Heart right ventricle (tissue), 16 donors: Measurements from ENCODE around the gene DCTN5. TPM values are rescaled to one million over a fixed set of nuclear protein-coding genes. Genes with fewer than 3 reads are reported as not detected.

Experiments
- ATAC-seq, 8 donors: fragments of 200-7000 bp; cut with Tn5 transposase; one replicate each; pipeline ENCODE4 v1.9.1; 2020; ENCODE audit warnings: mild to moderate bottlenecking in 8 of 8, moderate library complexity in 8 of 8, moderate number of reproducible peaks in 1 of 8
- DNase-seq, 2 donors: peaks; one replicate each; pipeline ENCODE4 v3.0.0-alpha.2; 2020
- H3K27ac ChIP-seq, 10 donors: fragments of 200-600 bp; sonication (generic) in 2 of 10; one replicate each; pipeline versions ENCODE4 v1.5.0 to v1.8.0; 2020 to 2022; ENCODE audit warnings: mild to moderate bottlenecking in 3 of 10
- H3K27me3 ChIP-seq, 7 donors: fragments of 200-600 bp; one replicate each; pipeline ENCODE4 v1.8.0; 2021 to 2022; ENCODE audit warnings: mild to moderate bottlenecking in 2 of 7
- H3K36me3 ChIP-seq, 9 donors: fragments of 200-600 bp; sonication (generic) in 1 of 9; one replicate each; pipeline versions ENCODE4 v1.5.0 to v1.8.0; 2020 to 2022; ENCODE audit warnings: mild to moderate bottlenecking in 2 of 9
- H3K4me1 ChIP-seq, 9 donors: fragments of 200-600 bp; sonication (generic) in 1 of 9; one replicate each; pipeline versions ENCODE4 v1.5.0 to v1.8.0; 2020 to 2022; ENCODE audit warnings: mild to moderate bottlenecking in 4 of 9
- H3K4me3 ChIP-seq, 10 donors: fragments of 200-600 bp; sonication (generic) in 2 of 10; one replicate each; pipeline versions ENCODE4 v1.5.0 to v1.8.0; 2020 to 2022; ENCODE audit warnings: mild to moderate bottlenecking in 7 of 10, moderate library complexity in 2 of 10
- H3K9me3 ChIP-seq, 11 donors: fragments of 200-600 bp in 10 of 11; sonication (generic) in 2 of 11; one replicate each; pipeline versions ENCODE4 v1.5.0 to v1.8.0; 2013 to 2022; ENCODE audit warnings: mild to moderate bottlenecking in 2 of 11, control low read depth in 1 of 11, moderate library complexity in 1 of 11
- WGBS, 2 donors: extraction: QIAGEN DNeasy Blood & Tissue Kit; methylation state at CpG; one replicate each; pipeline ENCODE4 v1.1.7; 2013; ENCODE audit warnings: inconsistent platforms in 1 of 2; 5-methylcytosine and 5-hydroxymethylcytosine counted together
- intact Hi-C, 10 donors: fragments of 100-400 bp; cut with DNase I; formaldehyde crosslinking; loops; one replicate each; pipeline versions ENCODE4 v1.11.1 to v1.14.2; 2022
- polyA plus RNA-seq, 2 donors: library from polyadenylated mRNA; stranded (reverse); fragments of 200-250 nt; gene quantifications; one replicate each; pipeline ENCODE4 v1.2.3, GENCODE V29; 2013
- total RNA-seq, 10 donors: library from RNA; stranded (reverse); fragmentation: NEBNext Ultra II Directional in 3 of 10; extraction: Animal tissue kit (Norgen Biotek cat#: 25700) in 3 of 10; gene quantifications; one replicate each; pipeline versions ENCODE4 v1.2.1 to v1.2.4, GENCODE V29; 2021 to 2023
- TF ChIP-seq, protein P1 (sequence below), 9 donors: fragments of 200-600 bp; sonication (generic) in 2 of 9; IDR thresholded peaks; one replicate each; pipeline versions ENCODE4 v1.5.0 to v1.8.0; 2021 to 2022; ENCODE audit warnings: antibody characterized with exemption in 9 of 9, mild to moderate bottlenecking in 5 of 9, moderate library complexity in 1 of 9
- donor health status: Arrhythmogenic right ventricular cardiomyopathy.
- donor health status: ischemic (EF 13 %, LVEDD 7.1; RV severe dilation, severe dysfunction).
- donor health status: healthy with polysubstance abuse.
- donor health status: DM: no; HTN: yes; CAD: no.
- donor health status: DM: no; HTN: no; CAD: no.
- donor health status: ischemic (EF 25% LVEDD 6.9; RV normal size, moderate dysfunction).
- donor health status: ischemic (EF 25% LVEDD 5.7; RV mildly dilated, moderate dysfunction).
- donor health status: healthy.
- donor health status: DM: yes; HTN: yes; CAD: no.
- donor health status: Ischemic cardiomyopathy.
- donor health status: ischemic (EF 35%, LVEDD 5.7; RV mildly dilated, moderate dysfunction).
- donor health status: nonischemic (EF 11% LVEDD 7.7; RV severe dilation, severe dysfunction).
- donor health status: DM: yes; HTN: yes; CAD: no.
- donor health status: PGD.
- donor health status: ischemic (EF 29% LVEDD 5.4; RV normal size, mild dysfunction).
- donor health status: nonischemic (EF 23%, LVEDD 6.1; RV moderate dilation, normal function).

DCTN5 gene
- total and polyA plus RNA-seq, 12 donors: 5.9 to 50.4 (median 40.7) TPM

DNA sequence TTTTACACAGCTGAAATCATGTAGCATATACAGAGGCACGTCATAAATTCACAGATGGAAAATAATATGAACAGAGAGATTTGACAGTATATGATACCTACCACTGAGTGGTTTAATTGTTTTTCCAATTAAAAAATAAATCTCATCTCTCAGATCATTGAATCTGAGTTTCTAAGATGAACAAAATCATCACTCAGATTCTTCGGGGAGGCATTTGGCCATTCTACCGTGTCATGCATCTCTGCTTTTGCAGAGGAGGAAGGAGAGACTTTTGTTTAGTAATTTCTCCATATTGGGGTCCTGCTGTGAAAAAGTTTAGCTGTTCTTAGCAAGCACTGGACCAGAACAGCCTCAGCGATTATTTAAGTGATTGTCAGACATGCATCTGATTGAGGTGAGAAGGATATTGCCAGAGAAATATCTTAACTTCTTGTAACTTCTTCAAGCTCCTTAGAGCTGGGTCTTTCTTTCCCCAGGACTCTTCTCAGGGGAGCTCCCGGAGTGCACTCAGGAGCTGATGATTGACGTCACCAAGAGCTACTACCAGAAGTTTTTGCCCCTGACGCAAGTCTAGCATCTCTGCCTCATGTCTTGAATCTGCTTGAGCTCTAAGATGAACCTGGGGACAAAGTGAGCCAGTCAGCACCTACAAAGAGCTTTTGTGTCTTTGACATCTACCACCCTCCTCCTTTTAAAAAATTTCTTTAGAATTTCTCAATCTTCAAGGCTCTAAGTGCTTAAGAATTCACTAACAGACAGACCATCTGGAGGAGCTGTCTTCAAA, 25.5 kb downstream of the DCTN5 start:
- H3K4me1 ChIP-seq: peaks cover 0 to 2% (median 0%) of the 10 kb centered on the region in 9 donors
- 88% methylated on average over 7 of the region's 7 CpGs for WGBS, 2 donors
- TF ChIP-seq, protein P1, sequence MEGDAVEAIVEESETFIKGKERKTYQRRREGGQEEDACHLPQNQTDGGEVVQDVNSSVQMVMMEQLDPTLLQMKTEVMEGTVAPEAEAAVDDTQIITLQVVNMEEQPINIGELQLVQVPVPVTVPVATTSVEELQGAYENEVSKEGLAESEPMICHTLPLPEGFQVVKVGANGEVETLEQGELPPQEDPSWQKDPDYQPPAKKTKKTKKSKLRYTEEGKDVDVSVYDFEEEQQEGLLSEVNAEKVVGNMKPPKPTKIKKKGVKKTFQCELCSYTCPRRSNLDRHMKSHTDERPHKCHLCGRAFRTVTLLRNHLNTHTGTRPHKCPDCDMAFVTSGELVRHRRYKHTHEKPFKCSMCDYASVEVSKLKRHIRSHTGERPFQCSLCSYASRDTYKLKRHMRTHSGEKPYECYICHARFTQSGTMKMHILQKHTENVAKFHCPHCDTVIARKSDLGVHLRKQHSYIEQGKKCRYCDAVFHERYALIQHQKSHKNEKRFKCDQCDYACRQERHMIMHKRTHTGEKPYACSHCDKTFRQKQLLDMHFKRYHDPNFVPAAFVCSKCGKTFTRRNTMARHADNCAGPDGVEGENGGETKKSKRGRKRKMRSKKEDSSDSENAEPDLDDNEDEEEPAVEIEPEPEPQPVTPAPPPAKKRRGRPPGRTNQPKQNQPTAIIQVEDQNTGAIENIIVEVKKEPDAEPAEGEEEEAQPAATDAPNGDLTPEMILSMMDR (IDR thresholded peaks at IDR 0.05): no peak
- H3K4me3 ChIP-seq: no peak overlapping the region
- no peak overlapping the region for H3K27ac ChIP-seq
- no peak for ATAC-seq
- no peaks in the 10 kb centered on the region for H3K9me3 ChIP-seq
- peaks cover 0 to 100% (median 54%) of the 10 kb centered on the region in 9 donors for H3K36me3 ChIP-seq
- intact Hi-C loops: loop anchor here in 1 of 10 donors (10.0 kb wide), 1 partner anchor 62 kb away; no protein-coding TSS in a partner anchor
- DNase-seq: no peak
- no peaks in the 10 kb centered on the region for H3K27me3 ChIP-seq

DNA sequence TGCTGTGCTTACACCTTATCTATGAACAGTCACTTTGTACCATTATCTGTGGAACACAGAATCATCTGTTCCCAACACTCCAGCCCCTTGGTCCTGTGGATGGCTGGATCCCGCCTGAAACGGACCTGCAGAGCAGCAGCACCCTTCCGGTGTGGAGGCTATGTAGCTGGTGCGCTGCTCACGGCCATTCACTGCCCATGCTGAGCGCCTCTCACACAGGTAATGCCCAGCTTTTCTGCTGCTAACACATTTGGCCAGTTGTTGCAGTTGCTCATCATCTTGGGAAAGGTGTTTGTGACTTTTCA, 26.0 kb downstream of the DCTN5 start:
- TF ChIP-seq, protein P1 (IDR thresholded peaks at IDR 0.05): no peak
- WGBS, 2 donors: 88 to 92% methylated on average over 6 of the region's 6 CpGs
- peaks cover 0 to 99% (median 52%) of the 10 kb centered on the region in 9 donors for H3K36me3 ChIP-seq
- intact Hi-C loops: loop anchor here in 1 of 10 donors (10.0 kb wide), 1 partner anchor 63 kb away; no protein-coding TSS in a partner anchor
- H3K4me1 ChIP-seq: peaks cover 0 to 2% (median 0%) of the 10 kb centered on the region in 9 donors
- no peaks in the 10 kb centered on the region for H3K9me3 ChIP-seq
- no peak overlapping the region for H3K27ac ChIP-seq
- ATAC-seq (no peak), DNase-seq (no peak)
- H3K4me3 ChIP-seq: no peak overlapping the region
- H3K27me3 ChIP-seq: no peaks in the 10 kb centered on the region

- intact Hi-C loops: loop anchor here in 1 of 10 donors (10.0 kb wide), 1 partner anchor 63 kb away; no protein-coding TSS in a partner anchor
- 88 to 100% methylated on average over 1 of the region's 1 CpG for WGBS, 2 donors
- DNase-seq: no peak
- H3K4me3 ChIP-seq: no peak overlapping the region
- H3K9me3 ChIP-seq: no peaks in the 10 kb centered on the region
- TF ChIP-seq, protein P1 (IDR thresholded peaks at IDR 0.05): no peak
- peaks cover 0 to 2% (median 0%) of the 10 kb centered on the region in 9 donors for H3K4me1 ChIP-seq
- peaks cover 0 to 99% (median 46%) of the 10 kb centered on the region in 9 donors for H3K36me3 ChIP-seq
- no peaks in the 10 kb centered on the region for H3K27me3 ChIP-seq
- H3K27ac ChIP-seq: no peak overlapping the region
- no peak for ATAC-seq
Observed at GRCh38 chr16:23668225-23668624, 27.0 kb downstream of the DCTN5 start.

- H3K27me3 ChIP-seq: no peaks in the 10 kb centered on the region
- ATAC-seq: peak in 2 of 8 donors; percentile 75 to 78
- DNase-seq: no peak
- no peak overlapping the region for H3K27ac ChIP-seq
- H3K9me3 ChIP-seq: no peaks in the 10 kb centered on the region
- H3K36me3 ChIP-seq: peaks cover 0 to 99% (median 46%) of the 10 kb centered on the region in 9 donors
- no peak overlapping the region for H3K4me3 ChIP-seq
- WGBS, 2 donors: 43 to 53% methylated on average over 4 of the region's 4 CpGs
- intact Hi-C loops: loop anchor here in 1 of 10 donors (10.0 kb wide), 1 partner anchor 64 kb away; no protein-coding TSS in a partner anchor
- peaks cover 0 to 2% (median 0%) of the 10 kb centered on the region in 9 donors for H3K4me1 ChIP-seq
- TF ChIP-seq, protein P1 (IDR thresholded peaks at IDR 0.05): no peak
Observed at GRCh38 chr16:23668873-23669272, 27.6 kb downstream of the DCTN5 start.
